CD4-positive, alpha-beta T cell treated with Interleukin-17A for 1 hour (primary cell): Measurements from ENCODE around the gene ZBTB38.
A peak's percentile ranks its signal among the peaks of the same experiment; 100 is the strongest.

Source experiments
- DNase-seq: peaks from one replicate; pipeline ENCODE4 v3.0.0-alpha.2; 2020

The ZBTB38 gene

DNA sequence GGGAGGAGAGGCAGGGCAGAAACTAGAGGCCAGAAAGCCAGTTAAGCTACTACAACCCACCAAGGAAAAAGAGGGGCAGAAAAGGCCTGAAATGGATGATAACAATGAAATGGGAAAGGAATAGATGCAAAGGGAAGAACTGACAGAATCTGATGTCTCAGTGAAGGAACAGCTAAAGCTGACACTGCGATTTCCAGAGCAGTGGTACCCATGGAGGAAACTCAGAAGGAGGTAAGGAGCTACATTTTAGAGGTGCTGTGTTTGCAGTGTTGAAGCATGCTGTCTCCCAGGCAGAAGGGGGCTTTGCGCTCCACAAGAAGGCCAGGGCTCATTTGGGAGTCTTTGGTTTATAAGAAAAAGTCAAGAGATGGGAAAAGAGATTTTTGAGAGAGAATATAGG is 38.0 kb downstream of the ZBTB38 start:
- DNase-seq = no peak

DNA sequence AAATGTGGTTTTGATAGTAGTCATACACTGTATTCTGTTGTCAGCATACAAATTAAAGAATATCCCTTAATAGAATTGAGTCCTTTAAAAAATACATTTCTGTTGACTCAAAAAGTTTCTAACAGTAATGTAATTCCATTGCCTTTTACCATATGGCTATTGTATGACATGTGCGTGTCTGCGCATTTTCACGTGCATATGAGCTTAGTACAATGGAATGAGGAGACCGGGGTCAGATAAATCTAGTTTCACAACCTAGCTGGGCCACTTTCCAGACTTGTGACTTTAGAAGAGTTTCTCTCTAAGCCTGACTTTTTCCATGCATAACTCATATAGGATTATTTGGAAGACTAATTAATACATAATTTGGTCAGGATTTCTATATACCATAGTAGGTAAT is 38.7 kb downstream of the ZBTB38 start:
- no peak for DNase-seq

DNA sequence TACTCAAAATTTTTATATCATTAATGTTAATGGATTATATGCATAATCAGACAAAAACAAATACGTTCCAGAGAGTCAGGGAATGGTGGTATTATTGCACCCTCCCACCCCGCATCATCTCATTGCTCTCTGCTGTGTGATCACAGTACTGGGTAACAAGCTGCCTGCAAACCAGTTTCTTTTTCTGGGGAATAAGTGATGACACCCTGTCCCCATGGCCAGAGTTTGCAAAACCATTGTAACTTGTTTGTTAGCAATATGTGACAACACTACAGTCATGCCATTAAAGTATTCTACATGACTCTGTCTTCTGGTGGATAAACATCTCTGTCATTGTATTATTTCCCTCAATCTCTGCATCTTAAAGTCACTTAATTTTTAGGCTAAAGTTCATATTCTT is 39.5 kb downstream of the ZBTB38 start:
- no peak for DNase-seq

DNA sequence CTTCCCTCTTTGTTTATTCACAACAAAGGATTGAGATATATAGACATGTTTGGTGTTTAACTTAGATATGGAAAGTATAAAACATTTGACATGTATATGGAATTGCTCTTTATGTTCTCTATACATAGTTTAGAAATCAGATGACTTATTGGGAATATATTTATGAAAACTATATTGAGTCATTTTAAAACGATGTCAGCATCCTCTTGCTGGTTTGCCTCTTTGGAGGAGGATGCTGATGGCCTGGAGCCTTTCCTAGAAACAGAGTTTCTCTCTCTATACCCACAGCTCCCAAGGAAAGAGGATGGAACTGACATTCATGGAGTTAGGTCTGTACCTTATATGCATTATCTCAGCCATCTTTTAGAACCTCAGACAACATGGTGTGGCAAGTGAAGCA is 40.3 kb downstream of the ZBTB38 start:
- DNase-seq = no peak

DNA sequence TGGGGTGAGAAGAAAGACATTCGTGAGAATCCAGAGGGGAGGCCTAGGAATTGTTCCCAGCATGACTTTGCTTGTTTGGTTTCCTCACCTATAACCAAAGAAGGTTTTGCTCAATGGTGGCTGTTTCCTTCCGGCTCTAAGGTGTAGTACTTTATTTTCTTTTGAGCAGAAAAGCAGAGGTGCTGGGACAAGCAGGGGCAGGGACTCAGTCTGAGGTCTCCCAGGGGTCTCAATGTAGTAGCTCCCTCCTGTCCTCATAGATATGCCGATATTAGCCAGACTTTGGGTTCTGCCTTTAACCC is 41.6 kb downstream of the ZBTB38 start:
- peak; percentile 32 for DNase-seq

DNA sequence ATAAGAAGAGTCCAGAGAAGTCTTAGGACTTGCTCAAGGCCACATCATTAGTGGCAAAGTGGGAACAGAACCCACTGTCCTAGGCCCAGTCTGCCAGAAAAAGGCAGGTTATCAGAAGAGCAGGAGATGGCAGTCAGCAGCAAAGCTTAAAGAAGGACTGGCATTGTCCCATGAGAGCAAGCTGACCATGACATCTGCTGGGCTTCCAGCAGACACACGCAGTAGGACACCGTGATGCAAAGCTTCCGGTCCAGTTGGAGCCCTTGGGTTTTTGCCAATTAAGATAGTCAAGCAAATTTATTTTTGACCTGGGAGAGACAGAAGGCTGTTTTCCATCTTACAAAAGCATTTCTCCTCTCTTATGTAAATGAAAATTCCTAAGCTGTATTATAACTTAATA is 42.1 kb downstream of the ZBTB38 start:
- no peak for DNase-seq

DNA sequence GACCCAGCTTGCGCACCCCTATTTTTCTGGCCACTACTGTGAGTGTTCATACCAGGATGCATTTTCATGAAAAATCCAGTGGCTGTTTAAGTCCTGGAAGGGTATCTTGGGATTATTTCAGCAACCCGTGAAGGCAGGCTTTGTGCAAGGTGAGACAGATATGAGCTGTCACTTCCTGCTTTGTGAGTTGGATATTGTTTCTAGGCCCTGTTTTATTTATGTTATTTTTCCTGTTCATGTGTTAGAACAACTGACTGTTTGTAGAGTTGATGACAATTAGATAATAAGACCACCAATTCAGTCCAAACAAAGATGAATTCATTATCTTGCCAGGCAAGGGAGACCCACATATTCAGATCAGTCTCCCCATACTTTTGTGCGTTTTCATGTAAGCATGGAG is 42.5 kb downstream of the ZBTB38 start:
- peak; percentile 49 for DNase-seq

DNA sequence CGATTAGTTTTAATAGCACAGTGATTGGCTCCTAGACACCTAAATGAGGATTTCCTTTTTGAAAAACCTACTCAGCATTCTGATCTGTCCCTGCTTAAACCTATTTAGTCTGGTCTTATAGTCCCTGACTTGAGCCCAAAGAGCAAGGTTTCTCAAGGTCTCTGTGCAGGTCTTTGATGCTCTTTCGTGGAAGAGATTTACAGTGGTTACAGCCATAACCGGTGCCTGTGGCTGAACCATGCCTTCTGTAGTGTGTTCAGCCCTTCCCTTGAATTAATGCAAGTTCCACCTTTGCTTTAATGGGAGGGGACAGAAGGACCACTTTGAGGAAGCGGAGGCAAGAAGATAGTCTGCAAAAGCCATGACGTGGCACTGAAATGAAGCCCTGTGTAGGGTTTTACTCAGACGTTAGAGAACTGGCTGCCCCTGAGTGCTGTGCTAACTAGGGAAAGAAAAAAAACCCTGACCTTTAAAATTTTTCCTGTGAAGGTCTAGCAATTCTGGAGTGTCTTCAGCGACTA is 43.0 kb downstream of the ZBTB38 start:
- DNase-seq = peak; percentile 62

DNA sequence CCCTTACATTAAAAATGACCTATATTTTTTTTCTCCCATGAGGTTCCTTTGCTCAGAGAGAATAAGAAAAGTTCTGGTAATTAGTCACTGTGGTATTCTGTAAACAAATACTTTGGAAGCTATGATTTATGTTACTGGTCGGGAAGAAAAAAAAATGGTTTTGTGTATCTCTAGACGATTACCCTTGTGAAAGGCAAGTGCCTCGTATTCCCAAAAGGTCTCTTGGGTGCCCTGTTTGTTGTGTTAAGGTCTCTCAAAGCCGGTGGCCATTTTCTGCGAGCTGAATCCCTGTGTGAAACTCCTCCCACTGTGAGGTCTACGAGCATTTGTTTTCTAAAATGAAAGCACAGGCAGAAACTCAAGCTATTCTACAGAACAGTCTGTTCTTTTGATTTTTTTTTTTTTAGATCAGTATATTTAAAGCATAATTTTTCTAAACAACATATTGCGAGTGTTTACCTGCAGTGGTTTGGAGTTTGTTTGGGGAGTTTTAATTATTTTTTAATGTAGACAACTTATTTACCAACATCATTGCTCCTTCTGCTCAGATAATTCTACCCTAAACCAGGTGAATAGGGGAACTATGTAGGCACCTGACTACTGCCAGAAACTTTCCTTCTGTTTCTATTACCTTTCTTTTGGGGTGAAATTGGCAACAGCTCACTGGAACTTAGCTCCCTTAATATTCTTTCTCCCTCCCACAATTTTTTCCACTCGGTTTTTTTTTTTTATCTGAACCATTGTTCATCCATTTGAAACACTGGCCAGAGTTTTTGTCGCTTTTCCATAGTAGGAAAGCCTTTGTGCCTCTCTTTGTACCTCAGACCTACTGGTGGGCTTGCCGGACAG is 44.0 kb downstream of the ZBTB38 start:
- DNase-seq = peak; percentile 83

DNA sequence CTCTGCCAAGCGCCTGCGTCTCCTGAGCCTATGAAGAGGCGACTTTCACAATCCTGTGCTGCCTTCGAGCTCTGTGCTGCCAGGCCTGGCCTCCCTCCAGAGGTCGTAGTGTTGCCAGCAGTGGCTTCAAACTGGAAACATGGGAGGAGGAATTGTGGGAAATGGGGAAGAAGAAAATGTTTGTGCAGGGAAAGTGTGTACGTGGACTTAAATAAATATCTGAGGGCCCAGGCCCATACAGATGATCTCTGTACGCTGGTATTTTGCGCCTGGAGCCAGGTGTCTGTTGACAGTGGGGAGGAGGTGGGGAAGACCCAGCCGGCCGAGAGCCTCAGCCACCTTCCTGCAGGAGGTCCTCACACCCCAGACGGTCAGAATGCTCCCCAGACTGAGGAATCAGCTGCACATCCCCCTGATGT is 44.6 kb downstream of the ZBTB38 start:
- DNase-seq = no peak

DNA sequence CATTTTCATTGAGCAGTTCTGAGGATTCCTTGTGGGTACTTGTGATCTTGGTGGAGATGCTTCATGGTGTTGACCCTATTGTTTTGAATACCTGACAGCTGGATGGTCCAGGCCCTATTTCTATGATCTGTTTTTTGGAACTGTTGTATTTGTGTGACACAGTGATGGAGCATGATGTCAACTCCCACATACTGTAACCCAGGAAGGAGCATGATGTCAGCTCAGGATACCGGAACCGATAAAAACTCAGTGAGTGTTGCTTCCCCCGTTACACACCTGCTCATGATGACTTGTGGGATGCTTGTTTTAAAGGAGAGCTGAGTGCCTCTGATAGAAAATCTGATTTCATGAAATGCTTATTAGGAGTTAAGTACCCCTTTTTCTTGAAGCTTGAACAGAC is 45.1 kb downstream of the ZBTB38 start:
- peak; percentile 68 for DNase-seq

DNA sequence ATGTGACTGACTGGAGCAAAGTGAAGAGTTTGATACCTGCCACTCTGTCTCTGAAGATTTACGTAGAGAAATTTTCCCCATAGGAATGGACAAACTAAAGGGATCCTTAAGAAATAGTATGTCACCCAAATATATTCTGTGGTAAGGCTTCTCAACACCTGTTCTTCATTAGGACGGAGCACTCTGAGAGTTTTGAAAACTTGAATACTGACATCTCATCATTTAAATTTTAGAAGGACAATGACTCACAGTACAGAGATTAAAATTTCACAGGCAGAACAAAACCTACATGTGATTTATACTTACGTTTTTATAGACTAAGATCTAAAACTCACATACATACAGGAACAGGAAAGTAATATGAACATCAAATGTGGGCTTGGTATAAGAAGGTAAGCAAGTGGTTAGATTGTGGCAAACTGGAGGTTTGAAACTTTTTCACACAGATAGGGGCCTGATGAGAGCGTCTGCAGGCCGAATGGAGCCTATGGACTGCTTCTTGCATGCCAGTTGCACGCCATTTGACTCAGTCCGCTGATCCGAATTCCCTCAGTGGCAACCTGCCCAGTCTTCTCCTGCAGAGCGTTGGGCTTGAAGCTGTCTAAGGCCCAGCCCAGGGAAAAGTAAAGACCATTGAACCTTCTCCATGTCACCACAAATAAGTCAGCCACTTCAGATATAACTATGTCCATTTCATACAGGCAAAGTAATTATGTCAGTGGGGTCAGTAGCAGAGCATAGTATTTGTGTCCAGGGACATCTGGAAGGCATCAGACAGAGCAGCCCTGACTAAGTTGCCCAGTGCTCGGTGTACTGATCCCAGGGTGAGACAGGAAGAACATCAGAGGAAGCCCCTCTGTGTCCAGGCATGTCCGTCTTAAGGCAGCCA is 45.7 kb downstream of the ZBTB38 start:
- peak; percentile 56 for DNase-seq

DNA sequence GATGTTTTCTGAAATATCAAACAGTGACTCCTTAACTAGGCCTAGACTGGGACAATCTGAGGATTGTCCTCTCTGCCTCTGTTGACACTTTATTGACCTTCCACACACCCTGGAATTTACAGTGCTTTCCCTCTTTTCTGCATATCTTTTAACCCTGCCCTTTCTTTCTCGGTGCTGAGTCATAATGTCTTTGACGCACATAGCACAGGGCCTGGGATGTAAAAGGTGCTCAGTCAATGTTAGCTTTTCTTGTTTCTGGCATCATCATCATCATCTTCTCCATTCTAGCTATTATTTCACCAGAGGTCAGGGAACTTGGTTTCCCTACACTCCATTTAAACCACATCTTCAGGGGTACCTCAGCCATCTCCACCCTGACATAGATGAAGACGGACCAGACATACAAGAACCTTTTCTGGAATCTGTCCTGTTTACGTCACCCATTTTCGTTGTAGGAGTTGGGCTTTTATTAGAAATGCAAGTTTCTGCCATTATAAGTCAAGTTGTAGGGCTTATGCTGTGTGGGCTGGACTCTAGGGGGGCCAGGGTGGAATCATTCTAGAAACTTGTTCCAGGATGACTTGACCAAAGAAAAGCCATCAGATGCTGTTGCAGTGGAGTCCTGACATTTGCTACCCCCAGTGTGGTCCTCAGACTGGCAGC is 46.6 kb downstream of the ZBTB38 start:
- no peak for DNase-seq

DNA sequence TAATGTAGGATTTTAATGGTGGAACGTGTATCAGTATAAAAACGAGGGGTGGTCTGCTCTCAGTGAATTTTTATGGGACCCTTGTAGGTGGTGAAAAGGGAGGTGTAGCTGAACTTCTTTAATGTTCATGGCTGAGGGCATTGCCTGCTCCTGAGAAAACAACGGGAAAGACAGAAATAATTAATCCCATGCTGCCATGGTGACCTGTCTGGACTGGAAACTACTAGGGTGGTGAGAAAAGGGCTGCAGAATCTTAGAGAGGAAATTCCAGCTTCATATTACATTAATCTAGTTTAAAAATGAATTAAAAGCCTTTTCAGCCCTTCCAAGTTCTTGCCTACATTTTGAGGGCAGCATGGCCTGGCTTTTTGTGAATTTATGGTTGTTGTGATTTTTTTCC is 47.6 kb downstream of the ZBTB38 start:
- no peak for DNase-seq
